ENCODE data around the gene ARID1B.
"Not testable (repeated sequence)": the region's sequence is repeated elsewhere in the genome, so short reads cannot be mapped to it uniquely, and the experiment has no call there.

Gene ARID1B

DNA sequence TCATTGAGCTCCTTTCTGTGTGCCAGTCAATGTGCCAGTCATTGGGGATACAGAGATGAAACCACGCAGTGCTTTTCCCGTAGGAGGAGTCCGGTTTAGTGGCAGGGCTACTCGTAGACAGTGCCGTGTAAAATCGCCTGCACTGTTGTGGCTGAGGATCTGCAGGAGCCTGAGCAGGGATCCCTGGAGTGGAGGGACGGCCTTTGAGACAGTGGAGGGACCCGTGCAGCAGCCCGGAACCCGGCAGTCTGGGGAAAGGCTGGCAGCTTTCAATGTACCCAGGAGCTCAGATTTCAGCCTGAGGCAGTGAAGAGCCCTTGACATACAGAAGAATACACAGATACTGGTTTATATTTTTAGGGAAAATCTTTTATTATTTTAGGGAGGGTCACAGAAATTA is 203.3 kb downstream of the ARID1B start:
- H3K9ac ChIP-seq (ENCODE audit: low read depth, low read length, poor library complexity) = no peak overlapping the region

DNA sequence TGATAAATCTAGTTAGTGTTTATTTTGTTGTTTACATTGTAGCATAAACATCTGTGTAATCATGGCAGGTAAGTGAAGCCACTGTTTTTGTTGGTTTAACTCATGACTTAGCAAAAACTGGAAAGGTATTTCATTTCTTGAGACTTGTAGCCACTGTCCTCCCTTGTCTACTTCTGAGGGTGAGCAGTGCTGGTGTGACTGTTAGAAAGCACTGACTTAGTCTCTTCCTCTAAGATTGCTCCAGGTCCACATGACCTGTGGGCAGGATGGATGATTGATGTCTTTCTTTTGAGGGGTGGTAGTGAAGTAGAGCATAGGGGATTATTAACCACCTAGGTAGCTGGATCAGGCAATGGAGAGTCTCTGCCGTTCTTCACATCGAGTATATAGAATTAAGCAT is 203.8 kb downstream of the ARID1B start:
- no peaks in the 10 kb centered on the region for H3K79me1 ChIP-seq (ENCODE audit: low read depth, low read length)
- no peak overlapping the region for H3K27ac ChIP-seq (replicated peaks; ENCODE audit: low read length)
- H3K4me1 ChIP-seq (ENCODE audit: control insufficient read depth in 2 of 2, insufficient read depth in 1 of 2, low read depth in 1 of 2, low read length in 2 of 2) = peaks cover 0 to 9% of the 10 kb centered on the region in 2 donors
- H2BK120ac ChIP-seq (ENCODE audit: low read depth, low read length) = no peak overlapping the region
- H4K91ac ChIP-seq (ENCODE audit: low read depth, low read length, poor library complexity) = no peak overlapping the region
- no peak overlapping the region for H3K9ac ChIP-seq (ENCODE audit: low read depth, low read length, poor library complexity)
- no CpG with 5 or more reads among the region's 2 CpGs for whole genome bisulfite sequencing, 2 donors (ENCODE audit: extremely low coverage in 2 of 2, insufficient read length in 2 of 2, insufficient replicate concordance in 1 of 2)
- no peak overlapping the region for H2BK5ac ChIP-seq (ENCODE audit: low read length)
- H3K4me3 ChIP-seq (ENCODE audit: low read length in 2 of 2) = no peak overlapping the region
- no peak overlapping the region for H2BK15ac ChIP-seq (ENCODE audit: low read length)
- H3K18ac ChIP-seq (ENCODE audit: low read length) = no peak overlapping the region
- H3K36me3 ChIP-seq (replicated peaks in 1 of 2; ENCODE audit: control insufficient read depth in 2 of 2, insufficient read depth in 2 of 2, low read length in 2 of 2) = no peaks in the 10 kb centered on the region
- H3K14ac ChIP-seq (ENCODE audit: low read length) = no peak overlapping the region
- no peak overlapping the region for H4K8ac ChIP-seq (ENCODE audit: low read depth, low read length)
- no peak for DNase-seq (ENCODE audit: low spot score)
- H3K9me3 ChIP-seq (replicated peaks in 1 of 2; ENCODE audit: control insufficient read depth in 2 of 2, insufficient read depth in 1 of 2, low read depth in 1 of 2, low read length in 2 of 2) = no peaks in the 10 kb centered on the region
- H3K23ac ChIP-seq (ENCODE audit: low read depth, low read length, poor library complexity) = no peak overlapping the region
- H2AFZ ChIP-seq (ENCODE audit: low read length) = no peak overlapping the region
- no peak overlapping the region for H2AK5ac ChIP-seq (ENCODE audit: low read depth, low read length)
- H2BK12ac ChIP-seq (ENCODE audit: low read length) = no peak overlapping the region
- H3K27me3 ChIP-seq (ENCODE audit: control insufficient read depth in 3 of 3, insufficient read depth in 3 of 3, low read depth in 1 of 3, low read length in 3 of 3) = no peaks in the 10 kb centered on the region
- no peak overlapping the region for H3K4me2 ChIP-seq (ENCODE audit: insufficient read depth, low read length, poor library complexity, severe bottlenecking)
- no peak overlapping the region for H3K4ac ChIP-seq (ENCODE audit: low read length)

More for the DNA sequence above, 203.3 kb downstream of the ARID1B start:
- Histone ChIP-seq H3K4me1 (ENCODE audit: control insufficient read depth in 2 of 2, insufficient read depth in 1 of 2, low read depth in 1 of 2, low read length in 2 of 2) (peaks cover 0 to 9% of the 10 kb centered on the region in 2 donors), H2BK15ac (ENCODE audit: low read length) (no peak overlapping the region), H2AK5ac (ENCODE audit: low read depth, low read length) (no peak overlapping the region), H3K9me3 (replicated peaks in 1 of 2; ENCODE audit: control insufficient read depth in 2 of 2, insufficient read depth in 1 of 2, low read depth in 1 of 2, low read length in 2 of 2) (peaks cover 0 to 3% of the 10 kb centered on the region in 2 donors), H3K18ac (ENCODE audit: low read length) (no peak overlapping the region), H3K4me3 (ENCODE audit: low read length in 2 of 2) (no peak overlapping the region), H4K8ac (ENCODE audit: low read depth, low read length) (no peak overlapping the region), H2BK120ac (ENCODE audit: low read depth, low read length) (no peak overlapping the region), H3K4me2 (ENCODE audit: insufficient read depth, low read length, poor library complexity, severe bottlenecking) (no peak overlapping the region), H2BK5ac (ENCODE audit: low read length) (no peak overlapping the region), H3K27me3 (ENCODE audit: control insufficient read depth in 3 of 3, insufficient read depth in 3 of 3, low read depth in 1 of 3, low read length in 3 of 3) (no peaks in the 10 kb centered on the region), H3K27ac (replicated peaks; ENCODE audit: low read length) (no peak overlapping the region), H3K36me3 (replicated peaks in 1 of 2; ENCODE audit: control insufficient read depth in 2 of 2, insufficient read depth in 2 of 2, low read length in 2 of 2) (no peaks in the 10 kb centered on the region), H3K14ac (ENCODE audit: low read length) (no peak overlapping the region), H3K4ac (ENCODE audit: low read length) (no peak overlapping the region), H2AFZ (ENCODE audit: low read length) (no peak overlapping the region), H3K23ac (ENCODE audit: low read depth, low read length, poor library complexity) (no peak overlapping the region), H2BK12ac (ENCODE audit: low read length) (no peak overlapping the region), H4K91ac (ENCODE audit: low read depth, low read length, poor library complexity) (no peak overlapping the region), H3K79me1 (ENCODE audit: low read depth, low read length) (no peaks in the 10 kb centered on the region)
- WGBS, 2 donors (ENCODE audit: extremely low coverage in 2 of 2, insufficient read length in 2 of 2, insufficient replicate concordance in 1 of 2) = no CpG with 5 or more reads among the region's 10 CpGs
- no peak for DNase-seq (ENCODE audit: low spot score)

DNA sequence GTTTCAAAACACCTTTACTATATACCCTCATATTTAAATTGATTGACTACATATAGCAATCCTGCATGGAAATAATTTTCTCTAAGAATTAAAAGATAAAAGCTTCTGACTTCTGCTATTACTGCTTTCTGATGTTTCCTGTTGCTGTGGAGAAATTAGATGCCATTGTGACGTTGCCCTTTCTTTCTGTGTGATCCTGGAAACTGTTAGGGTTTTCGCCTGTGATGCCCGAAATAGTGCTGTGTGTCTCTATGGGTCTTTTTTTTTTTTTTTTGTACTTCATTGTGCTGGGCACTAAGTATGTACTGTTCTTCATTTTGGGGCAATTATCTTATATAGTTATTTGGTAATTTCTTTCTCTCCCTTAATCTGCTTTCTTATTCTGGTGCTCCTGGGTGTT is 205.0 kb downstream of the ARID1B start:
- no peak overlapping the region for H2BK120ac ChIP-seq (ENCODE audit: low read depth, low read length)
- no CpG with 5 or more reads among the region's 3 CpGs for WGBS, 2 donors (ENCODE audit: extremely low coverage in 2 of 2, insufficient read length in 2 of 2, insufficient replicate concordance in 1 of 2)
- H3K9me3 ChIP-seq (replicated peaks in 1 of 2; ENCODE audit: control insufficient read depth in 2 of 2, insufficient read depth in 1 of 2, low read depth in 1 of 2, low read length in 2 of 2) = no peaks in the 10 kb centered on the region
- no peaks in the 10 kb centered on the region for H3K79me1 ChIP-seq (ENCODE audit: low read depth, low read length)
- H2AFZ ChIP-seq (ENCODE audit: low read length) = no peak overlapping the region
- H2BK15ac ChIP-seq (ENCODE audit: low read length) = no peak overlapping the region
- no peak for DNase-seq (ENCODE audit: low spot score)
- no peaks in the 10 kb centered on the region for H3K27me3 ChIP-seq (ENCODE audit: control insufficient read depth in 3 of 3, insufficient read depth in 3 of 3, low read depth in 1 of 3, low read length in 3 of 3)
- H3K18ac ChIP-seq (ENCODE audit: low read length) = no peak overlapping the region
- no peak overlapping the region for H3K4ac ChIP-seq (ENCODE audit: low read length)
- H2AK5ac ChIP-seq (ENCODE audit: low read depth, low read length) = no peak overlapping the region
- H3K23ac ChIP-seq (ENCODE audit: low read depth, low read length, poor library complexity) = no peak overlapping the region
- H3K4me1 ChIP-seq (ENCODE audit: control insufficient read depth in 2 of 2, insufficient read depth in 1 of 2, low read depth in 1 of 2, low read length in 2 of 2) = peaks cover 0 to 5% of the 10 kb centered on the region in 2 donors
- H2BK5ac ChIP-seq (ENCODE audit: low read length) = no peak overlapping the region
- no peaks in the 10 kb centered on the region for H3K36me3 ChIP-seq (replicated peaks in 1 of 2; ENCODE audit: control insufficient read depth in 2 of 2, insufficient read depth in 2 of 2, low read length in 2 of 2)
- no peak overlapping the region for H4K91ac ChIP-seq (ENCODE audit: low read depth, low read length, poor library complexity)
- H2BK12ac ChIP-seq (ENCODE audit: low read length) = no peak overlapping the region
- H3K4me2 ChIP-seq (ENCODE audit: insufficient read depth, low read length, poor library complexity, severe bottlenecking) = no peak overlapping the region
- no peak overlapping the region for H3K9ac ChIP-seq (ENCODE audit: low read depth, low read length, poor library complexity)
- H3K14ac ChIP-seq (ENCODE audit: low read length) = no peak overlapping the region
- no peak overlapping the region for H4K8ac ChIP-seq (ENCODE audit: low read depth, low read length)
- no peak overlapping the region for H3K27ac ChIP-seq (replicated peaks; ENCODE audit: low read length)
- H3K4me3 ChIP-seq (ENCODE audit: low read length in 2 of 2) = no peak overlapping the region

DNA sequence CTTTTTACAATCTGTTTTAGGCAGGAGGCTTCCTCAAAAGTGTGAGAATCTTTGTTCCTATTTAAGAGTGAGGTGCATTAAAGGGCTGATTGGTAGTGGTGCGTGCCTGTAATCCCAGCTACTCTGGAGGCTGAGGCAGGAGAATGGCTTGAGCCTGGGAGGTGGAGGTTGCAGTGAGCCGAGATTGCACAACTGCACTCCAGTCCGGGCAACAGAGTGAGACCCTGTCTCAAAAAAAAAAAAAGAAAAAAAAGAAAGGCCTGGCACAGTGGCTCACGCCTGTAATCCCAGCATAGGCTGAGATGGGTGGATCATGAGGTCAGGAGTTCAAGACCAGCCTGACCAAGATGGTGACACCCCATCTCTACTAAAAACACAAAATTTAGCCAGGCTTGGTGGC is 205.7 kb downstream of the ARID1B start:
- not testable (repeated sequence) for H4K8ac ChIP-seq (ENCODE audit: low read depth, low read length); H3K27me3 ChIP-seq (ENCODE audit: control insufficient read depth in 3 of 3, insufficient read depth in 3 of 3, low read depth in 1 of 3, low read length in 3 of 3)

More for the DNA sequence above, 205.7 kb downstream of the ARID1B start:
- H4K91ac ChIP-seq (ENCODE audit: low read depth, low read length, poor library complexity); H2BK120ac ChIP-seq (ENCODE audit: low read depth, low read length); H2BK5ac ChIP-seq (ENCODE audit: low read length); H3K27ac ChIP-seq (replicated peaks; ENCODE audit: low read length); H3K9me3 ChIP-seq (replicated peaks in 1 of 2; ENCODE audit: control insufficient read depth in 2 of 2, insufficient read depth in 1 of 2, low read depth in 1 of 2, low read length in 2 of 2); H2AFZ ChIP-seq (ENCODE audit: low read length); H3K4me2 ChIP-seq (ENCODE audit: insufficient read depth, low read length, poor library complexity, severe bottlenecking); H2BK15ac ChIP-seq (ENCODE audit: low read length); DNase-seq (ENCODE audit: low spot score); H2BK12ac ChIP-seq (ENCODE audit: low read length); H3K14ac ChIP-seq (ENCODE audit: low read length); H3K4ac ChIP-seq (ENCODE audit: low read length); H3K23ac ChIP-seq (ENCODE audit: low read depth, low read length, poor library complexity); H3K9ac ChIP-seq (ENCODE audit: low read depth, low read length, poor library complexity); H3K79me1 ChIP-seq (ENCODE audit: low read depth, low read length); H3K18ac ChIP-seq (ENCODE audit: low read length); H3K4me1 ChIP-seq (ENCODE audit: control insufficient read depth in 2 of 2, insufficient read depth in 1 of 2, low read depth in 1 of 2, low read length in 2 of 2); H2AK5ac ChIP-seq (ENCODE audit: low read depth, low read length); H3K36me3 ChIP-seq (replicated peaks in 1 of 2; ENCODE audit: control insufficient read depth in 2 of 2, insufficient read depth in 2 of 2, low read length in 2 of 2); H3K4me3 ChIP-seq (ENCODE audit: low read length in 2 of 2): not testable (repeated sequence)
- no CpG with 5 or more reads among the region's 4 CpGs for WGBS, 2 donors (ENCODE audit: extremely low coverage in 2 of 2, insufficient read length in 2 of 2, insufficient replicate concordance in 1 of 2)
